Measurements from ENCODE around the gene ZNF99.

DNA sequence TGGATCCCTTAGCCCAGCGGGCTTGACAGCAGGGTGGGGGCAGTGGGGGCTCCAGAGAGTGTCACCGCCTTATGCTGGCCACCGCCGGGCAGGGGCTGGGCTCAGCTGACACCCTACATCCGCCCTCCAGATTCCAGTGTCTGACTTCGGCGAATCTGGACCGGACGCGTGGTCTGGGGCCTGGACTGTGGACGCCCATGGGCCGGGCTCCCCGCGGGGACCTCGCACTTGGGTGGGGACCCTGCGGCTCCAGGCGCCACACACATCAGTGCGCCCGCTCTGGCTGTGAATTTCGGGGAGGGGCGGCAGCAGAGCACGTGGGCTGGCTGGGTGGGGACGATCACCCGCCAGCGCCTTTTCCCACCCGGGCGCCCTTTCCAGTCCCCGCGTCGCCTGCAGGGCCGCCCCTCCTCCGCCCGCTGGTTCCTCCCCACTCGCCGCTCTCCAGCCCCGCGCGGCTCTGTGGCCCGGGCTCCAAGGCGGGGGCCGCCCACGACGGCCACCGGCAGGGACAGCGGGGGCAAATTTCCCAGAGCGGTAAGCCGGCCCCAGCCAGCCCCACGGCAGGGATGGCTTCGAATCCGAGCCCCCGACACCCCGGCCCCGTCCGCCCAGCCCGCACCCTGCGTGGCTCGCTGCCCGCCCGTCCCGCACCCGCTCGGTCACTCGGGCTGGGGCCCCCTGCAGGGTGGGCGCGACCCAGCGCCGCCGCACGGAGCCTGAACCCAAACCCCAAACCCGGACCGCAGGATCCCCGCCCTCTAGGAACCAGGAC is 23.3 kb upstream of the ZNF99 start:
- TF ChIP-seq, protein P1, sequence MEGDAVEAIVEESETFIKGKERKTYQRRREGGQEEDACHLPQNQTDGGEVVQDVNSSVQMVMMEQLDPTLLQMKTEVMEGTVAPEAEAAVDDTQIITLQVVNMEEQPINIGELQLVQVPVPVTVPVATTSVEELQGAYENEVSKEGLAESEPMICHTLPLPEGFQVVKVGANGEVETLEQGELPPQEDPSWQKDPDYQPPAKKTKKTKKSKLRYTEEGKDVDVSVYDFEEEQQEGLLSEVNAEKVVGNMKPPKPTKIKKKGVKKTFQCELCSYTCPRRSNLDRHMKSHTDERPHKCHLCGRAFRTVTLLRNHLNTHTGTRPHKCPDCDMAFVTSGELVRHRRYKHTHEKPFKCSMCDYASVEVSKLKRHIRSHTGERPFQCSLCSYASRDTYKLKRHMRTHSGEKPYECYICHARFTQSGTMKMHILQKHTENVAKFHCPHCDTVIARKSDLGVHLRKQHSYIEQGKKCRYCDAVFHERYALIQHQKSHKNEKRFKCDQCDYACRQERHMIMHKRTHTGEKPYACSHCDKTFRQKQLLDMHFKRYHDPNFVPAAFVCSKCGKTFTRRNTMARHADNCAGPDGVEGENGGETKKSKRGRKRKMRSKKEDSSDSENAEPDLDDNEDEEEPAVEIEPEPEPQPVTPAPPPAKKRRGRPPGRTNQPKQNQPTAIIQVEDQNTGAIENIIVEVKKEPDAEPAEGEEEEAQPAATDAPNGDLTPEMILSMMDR (IDR thresholded peaks at IDR 0.05) = no peak
- no peak for TF ChIP-seq POLR2A (IDR thresholded peaks at IDR 0.05)

All from suprapubic skin (tissue), 3 donors.